SH-SY5Y (cell line): Measurements from ENCODE around the gene FCHSD1.

Experiments used
- GATA2 ChIP-seq: IDR thresholded peaks from 2 replicates; pipeline ENCODE4 v1.6.1; 2011; ENCODE audit warnings: mild to moderate bottlenecking, low read depth, low read length
- GATA3 ChIP-seq: IDR thresholded peaks from 2 replicates; pipeline ENCODE4 v1.6.1; 2011; ENCODE audit warnings: low read depth, mild to moderate bottlenecking, low read length, moderate library complexity

The FCHSD1 gene

GRCh38 chr5:141650851-141651727 lies at the start of gene FCHSD1:
Gene FCHSD1, minus strand, starts transcription at chr5:141651418. Its CDS starts 50 bp downstream, at chr5:141651368.
- TF ChIP-seq GATA3, result no peak
- no peak for TF ChIP-seq GATA2

GRCh38 chr5:141697586-141697985 lies 46.4 kb upstream of the FCHSD1 start:
- TF ChIP-seq GATA3 (no peak), GATA2 (no peak)

- TF ChIP-seq GATA2 (no peak), GATA3 (no peak)
These were observed 45.2 kb upstream of the FCHSD1 start for GRCh38 chr5:141696431-141696830.

- TF ChIP-seq GATA3, result no peak
- no peak for TF ChIP-seq GATA2
These were observed 44.5 kb upstream of the FCHSD1 start for GRCh38 chr5:141695627-141696215.

- TF ChIP-seq GATA3 (no peak), GATA2 (no peak)
These were observed 43.3 kb upstream of the FCHSD1 start for GRCh38 chr5:141694479-141694878.

DNA sequence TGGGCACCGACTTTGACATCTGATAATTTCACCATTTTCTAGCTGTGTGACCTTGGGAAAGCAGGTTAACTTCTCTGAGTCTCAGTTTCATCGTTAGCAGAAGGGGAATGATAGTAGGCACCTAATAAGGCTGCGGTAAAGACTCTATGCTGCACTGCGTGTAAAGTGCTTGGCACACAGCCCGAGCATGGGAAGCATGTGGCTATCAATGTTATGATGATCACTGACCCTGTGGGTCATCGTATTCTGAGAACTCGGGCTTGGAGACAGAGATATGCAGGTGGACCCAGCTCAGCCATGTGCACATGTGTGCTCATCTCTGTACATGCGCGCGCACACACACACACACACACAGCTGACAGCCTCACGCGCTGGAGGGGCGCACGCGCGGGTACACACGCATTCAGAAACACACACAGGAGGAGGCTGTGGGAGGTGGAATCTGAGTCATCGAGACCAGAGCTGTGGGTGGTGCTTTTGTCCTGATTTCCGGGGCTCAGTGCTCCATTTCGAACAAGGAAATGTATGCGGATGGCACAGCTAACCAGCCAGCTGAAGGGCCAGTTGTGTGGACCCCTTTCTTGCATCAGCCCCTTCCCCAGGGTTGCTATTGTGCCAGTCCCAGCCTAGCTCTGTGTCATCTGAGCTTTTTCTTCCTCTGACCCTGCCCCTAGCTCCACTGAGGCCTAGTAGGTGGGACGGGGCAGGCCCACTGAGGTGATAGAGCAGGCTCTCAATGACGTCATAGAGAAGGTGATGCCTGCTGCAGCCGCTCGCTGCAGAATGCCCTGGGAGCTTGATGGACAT lies 41.9 kb upstream of the FCHSD1 start:
- TF ChIP-seq GATA3, result no peak
- TF ChIP-seq GATA2, result no peak

DNA sequence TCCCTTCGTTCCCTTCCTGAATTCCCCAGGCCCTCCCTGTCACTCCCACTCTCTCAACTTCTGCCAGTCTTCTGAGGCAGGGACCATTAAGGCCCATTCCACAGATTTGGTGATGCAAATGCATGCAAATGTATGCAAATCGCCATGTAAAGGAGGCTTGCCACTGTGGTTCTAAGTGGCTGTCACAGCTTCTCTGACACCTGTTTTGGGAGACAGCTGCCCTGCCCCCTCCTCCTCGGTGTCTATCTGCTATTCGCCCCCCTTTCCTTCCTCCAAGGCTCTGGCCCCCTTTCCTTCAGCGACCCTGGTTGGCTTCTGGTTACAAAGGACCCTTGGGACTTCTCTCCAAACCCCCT lies 41.3 kb upstream of the FCHSD1 start:
- TF ChIP-seq GATA3 (no peak), GATA2 (no peak)

GRCh38 chr5:141691867-141692532 lies 40.8 kb upstream of the FCHSD1 start:
- TF ChIP-seq GATA3, result no peak
- no peak for TF ChIP-seq GATA2

DNA sequence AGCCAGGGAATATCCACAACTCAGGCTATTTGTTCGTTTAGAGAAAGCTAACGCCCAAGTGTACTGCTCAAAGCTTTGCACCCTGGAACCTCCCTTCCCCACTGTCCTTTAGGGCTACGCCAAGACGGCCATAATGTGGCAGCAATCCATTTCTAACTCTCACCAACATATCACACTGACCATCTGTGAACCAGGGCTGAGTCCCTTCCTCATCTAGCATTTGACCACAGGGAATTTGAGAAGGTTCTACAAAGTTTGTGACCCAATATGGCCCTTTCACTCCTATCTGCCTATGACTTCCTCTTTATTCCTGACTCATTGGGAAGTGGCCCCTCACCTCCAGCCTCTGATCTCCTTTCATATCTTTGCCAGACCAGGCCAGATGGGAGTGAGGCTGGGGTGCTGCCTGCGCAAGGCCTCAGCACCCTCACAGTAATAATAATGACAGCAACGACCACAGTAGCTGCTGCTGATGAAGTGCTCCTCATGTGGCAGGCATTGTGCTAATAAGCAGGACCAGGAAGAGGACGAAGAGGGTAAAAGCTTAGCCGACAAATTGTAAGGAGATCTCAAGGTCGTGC lies 40.2 kb upstream of the FCHSD1 start:
- TF ChIP-seq GATA2 (no peak), GATA3 (no peak)

GRCh38 chr5:141686648-141687416 lies 35.6 kb upstream of the FCHSD1 start:
- TF ChIP-seq GATA3, result no peak
- TF ChIP-seq GATA2, result no peak

GRCh38 chr5:141685591-141685990 lies 34.4 kb upstream of the FCHSD1 start:
- TF ChIP-seq GATA3 (no peak), GATA2 (no peak)

DNA sequence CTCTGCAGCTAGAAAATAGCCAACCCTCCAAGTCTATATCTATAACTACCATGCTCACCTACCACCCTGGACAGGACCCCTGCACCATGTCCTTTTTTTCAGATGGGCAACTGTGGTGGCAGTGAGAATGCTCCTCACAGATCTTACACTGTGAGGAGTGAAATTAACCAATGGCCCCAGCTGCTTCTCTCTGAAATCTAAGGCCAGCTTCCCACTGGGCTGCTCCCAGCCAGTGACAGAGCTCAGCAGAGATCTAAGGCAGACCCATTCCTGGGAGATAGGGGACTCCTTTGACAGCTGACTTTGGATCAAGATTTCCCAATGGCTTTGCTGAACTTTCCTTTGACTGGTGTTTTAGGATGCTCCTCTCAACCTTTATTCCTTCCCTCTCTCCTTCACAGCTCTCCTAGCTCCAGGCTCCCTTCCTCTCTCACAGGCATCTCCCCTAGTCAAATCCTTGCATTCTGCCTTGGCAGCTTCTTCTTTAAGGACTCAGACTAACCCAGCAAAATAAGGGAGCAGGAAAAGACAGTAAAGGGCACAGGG lies 32.5 kb upstream of the FCHSD1 start:
- TF ChIP-seq GATA2, result no peak
- no peak for TF ChIP-seq GATA3
